T follicular helper cell (primary cell): Measurements from ENCODE around the gene DDX54.

Experiments
- DNase-seq: peaks from one replicate; pipeline ENCODE4 v3.0.0-alpha.2; 2020; ENCODE audit warnings: low read depth
- total RNA-seq, 2 experiments: gene quantifications; one replicate each; lab custom pipeline; 2026; lab: John Stamatoyannopoulos, UW

The DDX54 gene
- 126 to 222 reads per million in 2 experiments for total RNA-seq

DNA sequence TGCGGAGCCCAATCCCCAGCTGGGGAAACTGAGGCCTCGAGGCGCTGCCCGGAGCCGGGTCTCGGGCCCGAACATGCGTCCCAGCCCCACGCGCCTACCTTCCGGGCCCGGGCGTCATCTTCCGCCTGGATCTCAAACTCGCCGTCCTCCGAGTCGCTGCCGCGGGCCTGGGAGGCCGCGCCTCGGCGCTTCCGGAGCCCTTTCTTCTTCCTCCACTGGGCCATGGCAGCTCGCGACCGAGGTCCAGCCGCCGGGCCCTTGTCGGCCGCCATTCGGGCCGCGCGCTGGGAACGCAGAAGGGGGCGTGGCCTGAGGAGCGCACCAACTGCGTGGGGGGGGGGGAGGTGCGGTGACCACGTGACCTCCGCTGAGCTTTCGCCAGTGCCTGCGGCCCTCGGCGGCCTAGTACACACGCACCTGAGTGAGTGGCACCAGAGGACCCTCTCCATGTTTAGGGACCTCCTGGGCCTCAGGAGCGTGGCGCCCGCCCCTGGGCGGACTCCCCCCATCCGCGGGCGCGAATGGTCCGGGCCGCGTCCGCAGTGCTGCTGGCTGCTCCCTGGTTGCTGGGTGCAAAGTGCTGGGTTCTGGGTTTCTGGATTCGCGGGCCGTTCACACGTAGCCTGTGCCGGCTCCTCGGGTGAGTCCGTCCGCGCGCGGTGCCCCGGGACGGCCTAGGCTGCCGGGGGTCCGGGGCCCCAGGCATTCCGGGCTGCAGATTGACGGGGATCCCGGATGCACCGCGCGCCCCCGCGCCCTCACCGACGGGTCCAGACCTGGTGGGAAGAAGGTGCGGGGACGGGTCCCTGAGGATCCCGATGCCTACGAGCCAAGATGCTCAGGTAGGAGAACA is at the start of gene DDX54, which contains the start of gene RITA1:
Gene DDX54, minus strand, starts transcription at position 299 of the 853 bp plus-strand sequence. Its CDS starts 27 bp downstream, at position 272.
Gene RITA1, plus strand, starts transcription at position 542 of the 853 bp plus-strand sequence. CDS start 1,026 bp downstream, outside the sequence.
- peak; percentile 65 for DNase-seq

DNA sequence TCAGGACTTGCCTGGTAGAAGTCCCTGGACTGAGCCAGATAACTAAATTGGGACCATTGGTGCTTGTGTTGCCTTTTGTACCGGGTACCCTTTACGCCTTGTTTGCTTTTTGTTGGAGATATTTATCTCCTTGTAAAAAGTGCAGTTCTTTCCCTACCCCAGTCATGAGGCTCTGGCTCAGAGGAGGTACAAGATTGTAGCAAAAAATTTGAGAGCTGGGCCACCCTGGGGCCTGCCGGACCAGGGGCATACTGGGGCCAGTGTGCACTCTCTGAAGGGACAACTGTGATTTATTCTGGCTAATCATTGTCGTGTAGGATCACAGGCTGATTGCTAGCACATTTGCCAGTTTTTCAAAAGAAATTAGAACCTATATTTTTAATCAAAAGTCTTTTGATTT is 49.2 kb upstream of the DDX54 start:
- DNase-seq, result no peak

DNA sequence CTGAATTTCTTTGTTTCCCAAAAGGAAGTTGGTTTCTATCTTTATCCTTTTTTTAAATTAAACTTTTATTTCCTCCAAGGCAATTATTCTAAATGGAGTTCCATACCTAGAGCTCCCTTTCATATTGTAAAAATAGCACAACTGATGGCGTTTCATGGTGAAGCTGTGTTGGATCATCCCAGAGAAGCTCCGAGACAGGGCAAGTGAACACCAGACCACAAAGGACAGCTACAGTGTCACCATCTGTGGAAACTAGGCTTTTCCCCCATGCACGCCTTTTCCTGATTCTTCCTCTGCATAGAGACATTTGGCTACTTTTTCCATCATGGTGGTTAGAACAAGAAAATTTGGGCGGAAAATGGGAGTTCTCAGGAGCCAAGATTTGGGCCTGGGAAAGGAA is 48.7 kb upstream of the DDX54 start:
- DNase-seq, result no peak

DNA sequence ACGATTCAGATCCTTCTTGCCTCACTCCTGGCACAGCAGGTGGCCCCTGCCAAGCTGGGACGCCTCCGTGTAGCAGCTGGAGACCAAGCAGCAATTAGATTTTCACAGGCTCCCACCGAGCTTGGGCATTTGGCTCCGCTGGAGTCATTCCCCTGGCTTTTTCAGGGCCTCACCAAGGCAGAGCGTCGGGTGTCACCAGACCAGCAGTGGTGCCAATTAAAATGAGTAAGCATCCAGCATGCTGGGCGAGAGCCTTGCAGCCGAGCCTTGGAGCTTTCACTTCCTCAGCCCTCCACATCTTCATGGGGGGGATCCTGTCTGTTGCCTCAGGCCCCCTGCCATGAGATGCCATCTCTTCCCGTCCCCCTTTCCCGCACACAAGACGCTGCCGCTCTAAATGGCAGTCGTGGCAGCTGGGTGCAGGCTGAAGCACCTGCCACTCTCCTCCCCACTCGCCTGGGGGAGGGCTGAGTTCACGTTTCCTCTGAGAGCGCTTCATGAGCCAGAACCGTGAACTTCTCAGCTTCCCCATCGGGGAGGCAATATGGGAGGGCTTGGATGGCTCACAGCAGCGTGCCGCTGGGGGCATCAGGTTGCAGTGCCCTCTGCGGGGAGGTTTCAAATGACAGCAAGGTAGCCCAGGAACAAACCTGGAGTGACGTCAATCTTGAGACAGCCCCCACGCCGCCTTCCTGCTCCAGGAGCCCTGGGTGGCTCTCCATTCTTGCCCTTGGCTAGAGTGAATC is 47.7 kb upstream of the DDX54 start:
- DNase-seq, result peak; percentile 70

DNA sequence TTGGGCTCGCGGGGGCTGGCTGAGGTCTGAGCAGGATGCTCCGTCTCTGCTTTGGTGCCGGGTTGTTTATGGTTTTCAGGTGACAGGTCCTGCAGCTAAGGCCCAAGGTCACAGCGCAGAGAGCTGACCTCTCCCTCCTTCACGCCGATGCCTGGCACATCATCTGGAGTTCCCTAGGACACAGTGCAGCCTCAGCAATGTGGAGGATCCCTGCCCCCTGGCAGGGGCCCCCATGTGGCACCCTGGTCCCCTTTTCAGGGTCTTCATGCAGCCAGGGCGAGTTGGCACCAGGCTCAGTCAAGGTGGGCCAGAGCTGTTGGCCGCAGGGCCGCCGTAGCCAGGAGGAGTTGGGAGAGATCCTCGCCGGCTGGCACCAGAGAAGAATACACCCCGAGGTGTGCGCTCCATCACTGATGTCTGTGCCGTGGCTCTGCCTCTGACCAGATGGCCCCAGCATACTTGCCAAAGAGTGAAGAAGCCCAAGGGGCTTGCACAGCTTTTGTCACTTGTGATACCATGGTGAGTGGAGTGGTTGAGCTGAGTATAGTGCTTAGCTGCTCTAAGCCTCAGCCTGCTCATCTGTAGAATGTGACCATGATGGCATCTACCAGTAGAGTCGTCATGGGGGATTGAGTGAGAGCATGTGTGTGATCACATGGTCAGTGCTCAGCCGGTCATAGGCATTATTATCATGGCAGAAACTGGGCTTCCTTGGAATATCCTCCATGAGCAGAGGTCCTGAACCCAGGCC is 47.0 kb upstream of the DDX54 start:
- DNase-seq, result no peak

GRCh38 chr12:113231235-113232088 is 46.2 kb upstream of the DDX54 start:
- no peak for DNase-seq

- DNase-seq, result no peak
These were observed 45.3 kb upstream of the DDX54 start for GRCh38 chr12:113230315-113231234.

DNA sequence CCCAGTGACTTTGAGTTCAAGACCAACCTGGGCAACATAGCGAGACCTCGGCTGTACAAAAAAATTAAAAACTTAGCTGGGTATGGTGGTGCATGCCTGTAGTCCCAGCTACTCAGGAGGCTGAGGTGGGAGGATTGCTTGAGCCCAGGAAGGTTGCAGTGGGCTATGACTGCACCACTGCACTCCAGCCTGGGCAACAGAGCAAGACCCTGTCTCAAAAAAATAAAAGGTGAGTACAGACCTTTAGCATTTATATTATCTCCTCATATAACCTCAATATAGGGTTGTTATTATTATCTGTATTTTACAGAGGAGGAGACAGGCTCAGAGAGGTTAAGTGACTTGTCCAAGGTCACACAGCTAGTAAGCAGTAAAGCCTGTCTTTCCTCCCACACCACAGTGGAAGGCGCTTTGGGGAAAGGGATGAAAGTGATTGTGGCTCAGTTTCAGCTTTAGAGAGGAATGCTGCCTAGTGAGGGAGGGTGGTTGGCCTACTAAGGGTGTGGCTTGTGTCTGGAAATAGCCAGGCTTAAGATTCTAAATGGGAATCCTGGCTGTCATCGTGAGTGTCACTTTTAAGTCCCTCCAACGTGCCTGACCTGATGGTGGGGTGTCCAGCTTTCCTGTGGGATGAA is 43.2 kb upstream of the DDX54 start:
- no peak for DNase-seq

DNA sequence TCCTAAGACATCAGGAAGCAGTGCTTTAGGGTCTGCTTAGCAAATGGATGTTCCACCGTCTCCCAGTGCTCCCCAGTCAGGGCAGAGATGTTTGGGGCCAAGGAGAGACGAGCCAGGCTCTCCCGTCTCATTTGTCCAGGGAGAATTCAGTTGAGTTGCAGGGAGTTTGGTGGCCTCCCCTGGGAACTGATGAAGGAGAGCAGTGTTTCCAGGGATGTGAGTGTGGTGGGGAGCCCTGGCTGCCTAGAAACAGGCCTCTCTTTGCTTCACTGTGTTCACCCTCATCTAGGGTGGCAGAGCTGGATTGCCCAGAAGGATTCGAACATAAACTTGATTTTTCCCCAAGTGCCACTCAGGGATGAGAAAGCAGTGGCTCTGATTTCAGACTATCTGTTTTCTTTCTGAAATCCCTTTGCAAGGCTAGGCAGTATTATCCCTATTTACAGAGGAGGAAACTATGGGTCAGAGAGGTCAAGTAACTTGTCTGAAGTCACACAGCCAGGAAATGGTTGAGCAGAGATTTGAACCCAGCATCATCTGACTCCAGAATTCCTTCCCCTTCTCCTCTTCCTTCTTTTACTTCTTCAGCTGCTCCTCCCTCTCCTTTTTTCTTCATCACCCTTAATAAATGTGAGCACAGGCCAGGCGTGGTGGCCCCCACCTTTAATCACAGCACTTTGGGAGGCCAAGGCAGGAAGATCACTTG is 42.6 kb upstream of the DDX54 start:
- no peak for DNase-seq

GRCh38 chr12:113226696-113227568 is 41.7 kb upstream of the DDX54 start:
- no peak for DNase-seq

DNA sequence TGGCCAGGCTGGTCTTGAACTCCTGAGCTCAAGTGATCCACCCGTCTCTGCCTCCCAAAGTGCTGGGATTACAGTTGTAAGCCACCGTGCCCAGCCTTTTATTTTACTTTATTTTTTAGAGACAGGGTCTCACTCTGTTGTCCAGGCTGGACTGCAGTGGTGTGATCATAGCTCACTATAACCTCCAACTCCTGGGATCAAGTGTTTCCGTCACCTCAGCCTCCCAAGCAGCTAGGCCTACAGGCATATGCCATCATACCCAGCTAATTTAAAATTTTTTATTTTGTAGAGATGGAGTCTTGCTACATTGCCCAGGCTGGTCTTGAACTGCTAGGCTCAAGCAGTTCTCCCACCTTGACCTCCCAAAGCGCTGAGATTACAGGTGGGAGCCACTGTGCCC is 39.7 kb upstream of the DDX54 start:
- DNase-seq, result no peak

DNA sequence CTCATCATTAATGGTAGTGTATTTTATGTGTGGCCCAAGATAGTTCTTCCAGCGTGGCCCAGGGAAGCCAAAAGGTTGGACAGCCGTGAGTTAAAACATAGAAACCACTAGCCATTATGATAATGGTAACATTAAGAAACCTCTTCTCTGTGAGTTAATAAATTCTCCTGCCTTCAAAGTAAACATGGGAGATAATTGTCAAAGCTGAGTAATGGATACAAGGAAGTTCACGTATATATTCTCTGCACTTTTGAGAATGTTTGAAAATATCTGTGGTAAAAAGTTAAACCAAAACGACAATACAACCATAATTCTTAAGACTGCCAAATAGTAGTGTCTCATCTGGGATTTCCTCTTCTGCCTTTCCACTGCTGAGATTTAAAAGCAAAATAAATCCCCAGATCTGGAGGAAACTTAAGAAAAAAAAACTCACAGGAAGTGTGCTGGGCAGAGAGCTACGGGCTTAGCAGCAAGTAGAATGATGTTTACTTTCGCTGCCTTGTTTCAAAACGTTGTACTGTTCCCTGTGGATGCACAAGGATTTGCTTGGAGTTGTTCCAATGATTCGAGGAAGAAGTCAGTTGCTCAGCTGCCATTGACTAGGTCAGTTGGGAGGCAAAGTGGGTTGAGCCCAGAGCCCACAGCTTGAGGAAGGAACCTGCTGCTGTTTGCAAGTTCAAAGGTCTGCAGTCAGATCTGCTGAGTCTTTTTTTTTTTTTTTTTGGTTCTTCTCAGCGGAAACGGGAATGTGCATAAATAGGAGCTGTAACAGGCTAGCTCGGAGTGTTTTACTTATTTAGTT is 37.7 kb upstream of the DDX54 start:
- no peak for DNase-seq

- DNase-seq, result no peak
These were observed 36.9 kb upstream of the DDX54 start for GRCh38 chr12:113221997-113222729.

- DNase-seq, result peak; percentile 99
These were observed 36.1 kb upstream of the DDX54 start, which contains the start of gene TPCN1 for GRCh38 chr12:113221181-113221996. Gene TPCN1 (plus strand): TSS chr12:113221464. CDS start chr12:113226853, 5,389 bp downstream.

DNA sequence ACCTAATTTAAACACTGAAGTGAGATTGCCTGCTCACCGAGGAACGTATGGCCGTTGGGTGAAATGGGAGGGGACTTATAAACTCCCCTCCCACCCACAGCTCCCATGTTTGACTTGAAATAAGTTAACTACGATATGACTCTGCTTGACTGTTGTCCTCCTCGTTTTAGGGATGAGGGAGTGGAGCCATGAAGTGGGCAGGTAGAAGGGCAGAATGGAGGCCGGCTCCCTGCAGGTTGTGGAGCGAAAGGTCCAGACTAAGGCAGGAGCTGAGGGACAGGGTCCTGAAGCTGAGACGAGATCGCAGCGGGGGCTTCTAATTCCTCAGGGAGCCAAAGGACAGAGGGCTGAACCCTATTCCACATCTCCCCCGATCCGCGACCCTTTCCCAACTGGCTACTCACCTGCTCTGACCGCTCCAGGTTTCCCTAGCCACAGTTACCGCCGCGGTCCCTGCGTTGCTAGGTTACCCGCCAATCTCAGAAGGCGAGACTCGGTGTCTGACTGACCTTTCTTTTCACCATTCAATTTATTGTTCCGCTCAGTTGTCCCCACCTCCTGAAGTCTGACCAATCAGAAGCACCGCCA is 35.4 kb upstream of the DDX54 start:
- no peak for DNase-seq
